HEK293T (cell line): ENCODE measurements around the gene OR8G1.

Experiments
- CTCF ChIA-PET: fragments of 350-600 bp; formaldehyde crosslinking; extraction: SDS; loops from one replicate; lab custom pipeline; 2021; ENCODE audit warnings: antibody characterized with exemption, inconsistent platforms; lab: Yijun Ruan, JAX
- POLR2A ChIA-PET: fragments of 350-600 bp; formaldehyde crosslinking; extraction: SDS; loops from one replicate; lab custom pipeline; 2020; ENCODE audit warnings: antibody characterized with exemption, inconsistent platforms; lab: Yijun Ruan, JAX
- DNase-seq: peaks from one replicate; pipeline ENCODE4 v3.0.0; 2012; ENCODE audit warnings: mixed read lengths; ENCODE audit errors: extremely low spot score
- ARNT ChIP-seq: fragments of 450-650 bp; IDR thresholded peaks from 2 replicates; pipeline ENCODE4 v1.6.1; 2017; ENCODE audit warnings: mild to moderate bottlenecking
- BHLHE40 ChIP-seq: fragments of 450-650 bp; IDR thresholded peaks from 2 replicates; pipeline ENCODE4 v1.6.1; 2016; ENCODE audit warnings: mild to moderate bottlenecking, moderate library complexity, borderline replicate concordance
- CTBP1 ChIP-seq: fragments of 450-650 bp; IDR thresholded peaks from 2 replicates; pipeline ENCODE4 v1.6.1; 2016; ENCODE audit warnings: borderline replicate concordance
- ELF4 ChIP-seq: fragments of 450-650 bp; IDR thresholded peaks from 2 replicates; pipeline ENCODE4 v1.6.1; 2017; ENCODE audit warnings: antibody characterized with exemption
- FOXA1 ChIP-seq: fragments of 450-650 bp; IDR thresholded peaks from 2 replicates; pipeline ENCODE4 v1.6.1; 2016; ENCODE audit warnings: mild to moderate bottlenecking
- FOXK2 ChIP-seq: fragments of 450-650 bp; IDR thresholded peaks from 2 replicates; pipeline ENCODE4 v1.6.1; 2016; ENCODE audit warnings: mild to moderate bottlenecking
- FOXM1 ChIP-seq: fragments of 450-650 bp; IDR thresholded peaks from 2 replicates; pipeline ENCODE4 v1.6.1; 2017; ENCODE audit warnings: mild to moderate bottlenecking, borderline replicate concordance
- HDGF ChIP-seq: fragments of 450-650 bp; IDR thresholded peaks from 2 replicates; pipeline ENCODE4 v1.6.1; 2017; ENCODE audit warnings: antibody characterized with exemption, borderline replicate concordance
- L3MBTL2 ChIP-seq: fragments of 450-650 bp; conservative IDR thresholded peaks from 2 replicates; pipeline ENCODE4 v1.6.1; 2016; ENCODE audit warnings: mild to moderate bottlenecking
- LEF1 ChIP-seq: fragments of 450-650 bp; IDR thresholded peaks from 2 replicates; pipeline ENCODE4 v1.6.1; 2017; ENCODE audit warnings: mild to moderate bottlenecking, borderline replicate concordance
- NFRKB ChIP-seq: fragments of 450-650 bp; IDR thresholded peaks from 2 replicates; pipeline ENCODE4 v1.6.1; 2016; ENCODE audit warnings: mild to moderate bottlenecking, moderate library complexity
- SP1 ChIP-seq: fragments of 450-650 bp; IDR thresholded peaks from 2 replicates; pipeline ENCODE4 v1.6.1; 2017
- SUZ12 ChIP-seq: fragments of 450-650 bp; IDR thresholded peaks from 2 replicates; pipeline ENCODE4 v1.6.1; 2016; ENCODE audit warnings: mild to moderate bottlenecking
- TARDBP ChIP-seq: fragments of 450-650 bp; IDR thresholded peaks from 2 replicates; pipeline ENCODE4 v1.6.1; 2016
- ZNF384 ChIP-seq: fragments of 450-650 bp; IDR thresholded peaks from 2 replicates; pipeline ENCODE4 v1.6.1; 2016
- TF ChIP-seq, protein P1 (sequence below): fragments of 450-650 bp; IDR thresholded peaks from 2 replicates; pipeline ENCODE4 v1.6.1; 2016

The OR8G1 gene

DNA sequence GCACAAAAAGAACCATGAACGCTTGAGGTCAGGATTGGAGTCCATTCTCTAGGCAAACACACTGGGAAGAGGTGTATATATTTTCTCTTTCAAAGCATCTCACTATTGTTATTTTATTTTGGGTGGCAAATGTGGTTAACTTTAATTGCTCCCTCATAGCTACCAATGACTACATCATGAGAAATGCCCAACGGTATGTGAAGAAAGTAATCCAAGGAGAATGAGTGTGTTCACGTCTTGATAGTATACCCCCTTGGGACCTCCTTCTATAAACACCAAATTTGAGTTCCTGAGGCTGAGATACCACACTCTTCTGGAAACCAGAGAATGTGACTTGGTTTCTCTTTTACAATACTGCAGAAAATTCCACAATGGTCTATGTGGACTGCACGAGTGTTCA lies 57.0 kb downstream of the OR8G1 start:
- no peak for TF ChIP-seq BHLHE40
- TF ChIP-seq CTBP1, result no peak
- no peak for TF ChIP-seq TARDBP
- TF ChIP-seq HDGF, result no peak
- TF ChIP-seq SUZ12, result no peak
- TF ChIP-seq, protein P1, sequence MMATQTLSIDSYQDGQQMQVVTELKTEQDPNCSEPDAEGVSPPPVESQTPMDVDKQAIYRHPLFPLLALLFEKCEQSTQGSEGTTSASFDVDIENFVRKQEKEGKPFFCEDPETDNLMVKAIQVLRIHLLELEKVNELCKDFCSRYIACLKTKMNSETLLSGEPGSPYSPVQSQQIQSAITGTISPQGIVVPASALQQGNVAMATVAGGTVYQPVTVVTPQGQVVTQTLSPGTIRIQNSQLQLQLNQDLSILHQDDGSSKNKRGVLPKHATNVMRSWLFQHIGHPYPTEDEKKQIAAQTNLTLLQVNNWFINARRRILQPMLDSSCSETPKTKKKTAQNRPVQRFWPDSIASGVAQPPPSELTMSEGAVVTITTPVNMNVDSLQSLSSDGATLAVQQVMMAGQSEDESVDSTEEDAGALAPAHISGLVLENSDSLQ, result no peak
- TF ChIP-seq L3MBTL2, result no peak
- TF ChIP-seq ZNF384, result no peak
- no peak for TF ChIP-seq FOXK2
- no peak for TF ChIP-seq ARNT
- TF ChIP-seq ELF4, result no peak
- no peak for TF ChIP-seq SP1
- no peak for TF ChIP-seq FOXM1
- no peak for TF ChIP-seq LEF1
- TF ChIP-seq FOXA1, result no peak
- no peak for TF ChIP-seq NFRKB
- POLR2A ChIA-PET, result no interaction called here
- no peak for DNase-seq
- CTCF ChIA-PET, result no interaction called here

DNA sequence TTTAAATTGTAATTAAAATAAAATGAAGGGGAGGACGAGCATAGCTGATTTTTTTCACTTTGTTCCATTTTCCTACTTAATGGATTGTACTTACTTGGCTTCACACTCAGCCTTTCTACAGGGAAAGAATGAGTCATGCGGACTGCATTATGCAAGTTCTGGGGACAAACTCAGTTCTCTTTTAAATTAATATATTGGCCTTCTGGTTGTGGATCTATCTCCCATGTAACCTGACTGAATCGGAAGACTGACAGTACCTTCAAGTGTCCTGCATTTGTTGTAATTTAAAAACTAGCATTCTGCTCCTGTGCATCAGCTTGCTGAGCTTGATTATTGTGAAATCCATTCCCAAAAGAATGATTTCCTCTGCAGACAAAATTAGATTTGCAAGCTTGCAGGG lies 60.7 kb downstream of the OR8G1 start:
- TF ChIP-seq CTBP1 (no peak), LEF1 (no peak), BHLHE40 (no peak), ELF4 (no peak)
- CTCF ChIA-PET, result no interaction called here
- POLR2A ChIA-PET, result no interaction called here
- DNase-seq, result no peak

DNA sequence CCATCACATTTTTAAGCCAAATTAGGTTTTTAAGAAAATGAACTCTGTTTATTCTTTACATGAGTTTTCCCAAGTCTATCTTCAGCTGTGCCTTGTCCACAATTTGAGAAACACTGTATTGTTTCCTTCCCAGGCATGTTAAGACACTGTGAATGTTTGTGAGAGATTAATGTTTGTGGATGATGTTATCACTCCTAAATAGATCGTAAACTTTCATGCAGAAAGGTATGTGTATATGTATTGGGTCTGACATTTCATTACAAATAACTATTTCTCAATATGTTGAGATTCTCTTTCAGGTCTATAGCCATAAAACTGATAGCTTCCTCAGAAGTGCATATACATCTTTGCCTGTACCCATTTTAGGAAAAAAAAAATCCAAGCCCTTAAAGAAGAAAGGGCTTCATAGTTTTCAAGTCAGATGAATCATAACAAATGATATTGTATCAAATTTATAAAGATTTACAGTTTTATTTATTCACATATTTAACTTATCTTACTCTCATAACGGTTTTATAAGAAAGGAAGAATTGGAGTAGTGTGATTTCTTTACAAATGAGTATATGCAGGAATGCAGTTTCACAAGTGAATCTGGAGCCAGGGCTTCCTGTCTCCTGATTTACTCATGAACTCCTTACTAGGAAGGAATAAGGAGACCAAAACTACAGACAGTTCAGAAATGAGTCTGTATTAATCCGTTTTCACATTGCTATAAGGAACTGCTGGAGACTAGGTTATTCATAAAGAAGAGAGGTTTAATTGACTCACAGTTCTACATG lies 61.6 kb downstream of the OR8G1 start:
- POLR2A ChIA-PET, result no interaction called here
- no peak for DNase-seq
- CTCF ChIA-PET, result no interaction called here

More for the DNA sequence above, 61.6 kb downstream of the OR8G1 start:
- TF ChIP-seq SUZ12 (no peak), NFRKB (no peak), ELF4 (no peak), ZNF384 (no peak), L3MBTL2 (no peak), LEF1 (no peak)
- TF ChIP-seq, protein P1, result no peak
